Fibroblast of pulmonary artery (primary cell): ENCODE data around the gene ABCB6.

Experiments used
- DNase-seq: peaks from one replicate; pipeline ENCODE4 v3.0.0-alpha.2; 2010; ENCODE audit warnings: low read depth
- H3K4me3 ChIP-seq: replicated peaks from 2 replicates; pipeline ENCODE4 v1.5.1; 2011; ENCODE audit warnings: low read depth, mild to moderate bottlenecking, control low read depth, low read length, moderate library complexity
- TF ChIP-seq, protein P1 (sequence below): IDR thresholded peaks from 2 replicates; pipeline ENCODE4 v1.5.1; 2011; ENCODE audit warnings: mild to moderate bottlenecking, control low read depth, low read length, inconsistent platforms; ENCODE audit errors: missing control alignments

Gene ABCB6

DNA sequence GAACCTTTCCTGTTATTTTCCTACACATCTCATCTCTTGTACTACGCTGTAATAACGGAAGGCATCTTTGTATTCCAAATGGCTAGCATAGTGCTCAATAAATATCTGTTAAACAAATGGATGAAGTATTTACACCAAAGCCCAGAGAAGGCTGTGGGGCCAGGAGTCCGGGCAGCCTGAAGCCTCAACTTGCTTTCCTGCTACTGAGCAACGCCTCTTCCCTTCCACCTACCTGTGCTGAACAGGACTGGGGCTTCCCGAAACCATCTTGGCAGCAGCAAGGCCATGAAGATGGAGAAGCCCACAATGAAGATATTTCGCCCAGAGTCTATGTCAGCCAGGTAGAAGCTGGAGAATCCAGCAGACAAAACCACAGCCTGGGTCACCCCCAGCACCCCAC lies 55.6 kb downstream of the ABCB6 start:
- no peak for DNase-seq
- TF ChIP-seq, protein P1, sequence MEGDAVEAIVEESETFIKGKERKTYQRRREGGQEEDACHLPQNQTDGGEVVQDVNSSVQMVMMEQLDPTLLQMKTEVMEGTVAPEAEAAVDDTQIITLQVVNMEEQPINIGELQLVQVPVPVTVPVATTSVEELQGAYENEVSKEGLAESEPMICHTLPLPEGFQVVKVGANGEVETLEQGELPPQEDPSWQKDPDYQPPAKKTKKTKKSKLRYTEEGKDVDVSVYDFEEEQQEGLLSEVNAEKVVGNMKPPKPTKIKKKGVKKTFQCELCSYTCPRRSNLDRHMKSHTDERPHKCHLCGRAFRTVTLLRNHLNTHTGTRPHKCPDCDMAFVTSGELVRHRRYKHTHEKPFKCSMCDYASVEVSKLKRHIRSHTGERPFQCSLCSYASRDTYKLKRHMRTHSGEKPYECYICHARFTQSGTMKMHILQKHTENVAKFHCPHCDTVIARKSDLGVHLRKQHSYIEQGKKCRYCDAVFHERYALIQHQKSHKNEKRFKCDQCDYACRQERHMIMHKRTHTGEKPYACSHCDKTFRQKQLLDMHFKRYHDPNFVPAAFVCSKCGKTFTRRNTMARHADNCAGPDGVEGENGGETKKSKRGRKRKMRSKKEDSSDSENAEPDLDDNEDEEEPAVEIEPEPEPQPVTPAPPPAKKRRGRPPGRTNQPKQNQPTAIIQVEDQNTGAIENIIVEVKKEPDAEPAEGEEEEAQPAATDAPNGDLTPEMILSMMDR, result no peak
- H3K4me3 ChIP-seq, result no peak overlapping the region

- no peak for DNase-seq
- peak overlapping the region; percentile 77 for H3K4me3 ChIP-seq
- TF ChIP-seq, protein P1, result no peak
Observed at GRCh38 chr2:219161097-219161496, 57.7 kb downstream of the ABCB6 start.

- TF ChIP-seq, protein P1, result peak; percentile 94
- DNase-seq, result peak; percentile 95
- peak within 1 kb of the TSS; percentile 77 for H3K4me3 ChIP-seq
Observed at GRCh38 chr2:219160186-219161017, 58.4 kb downstream of the ABCB6 start, which contains the start of gene NHEJ1. Gene NHEJ1, minus strand, starts transcription at chr2:219160815. Its CDS starts 2,453 bp downstream, at chr2:219158362.
